ENCODE measurements around the gene LTO1.
"Not testable (repeated sequence)": the region's sequence is repeated elsewhere in the genome, so short reads cannot be mapped to it uniquely, and the experiment has no call there.

Gene LTO1

DNA sequence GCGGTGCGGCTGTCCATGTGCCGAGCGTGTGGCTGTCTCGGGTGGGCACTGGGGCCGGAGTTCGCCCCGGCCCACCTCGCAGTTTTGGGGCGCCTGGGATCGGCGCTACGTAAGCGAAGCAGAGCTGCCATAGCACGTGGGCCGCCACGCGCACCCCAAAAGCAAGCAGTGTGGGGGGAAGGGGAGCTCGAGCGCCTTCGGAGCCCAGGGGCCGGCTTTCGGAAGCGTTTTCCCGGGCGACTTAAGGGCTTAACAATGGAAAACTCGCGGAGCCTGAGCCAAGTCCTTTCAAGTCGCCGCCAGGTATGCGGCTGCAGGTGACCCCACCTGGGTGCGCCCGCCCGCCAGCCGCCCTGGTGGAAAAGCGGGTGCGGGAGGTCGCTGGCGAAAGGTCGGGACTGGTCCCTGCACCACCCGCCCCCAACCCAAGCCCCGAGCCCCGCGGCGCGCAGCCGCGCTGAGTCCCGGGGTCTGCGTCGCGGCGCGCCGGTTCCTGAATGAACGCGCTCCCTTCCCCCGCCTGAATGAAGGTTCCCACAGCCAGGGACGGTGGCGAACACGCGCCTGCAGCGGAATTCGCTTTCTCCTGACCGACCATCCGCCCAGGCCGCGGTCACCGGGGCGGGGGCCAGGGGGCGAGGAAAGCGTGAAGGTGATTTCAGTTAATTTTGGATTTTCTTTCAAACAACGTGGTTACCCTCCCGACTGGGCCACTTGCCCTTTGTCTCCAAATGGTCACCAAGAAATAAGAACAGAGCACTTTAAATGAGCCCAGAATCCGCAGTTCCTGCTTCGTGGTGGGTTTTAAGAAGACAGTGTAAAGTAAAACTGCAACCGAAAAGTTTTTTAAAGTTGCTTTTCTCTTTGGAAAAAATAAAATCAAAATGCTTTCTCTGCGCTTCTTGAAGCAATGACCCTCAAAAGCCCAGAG, 36.9 kb downstream of the LTO1 start:
- in situ Hi-C loops (cut with MboI; ENCODE audit: low sequenced_read_pairs) = no loop called here

DNA sequence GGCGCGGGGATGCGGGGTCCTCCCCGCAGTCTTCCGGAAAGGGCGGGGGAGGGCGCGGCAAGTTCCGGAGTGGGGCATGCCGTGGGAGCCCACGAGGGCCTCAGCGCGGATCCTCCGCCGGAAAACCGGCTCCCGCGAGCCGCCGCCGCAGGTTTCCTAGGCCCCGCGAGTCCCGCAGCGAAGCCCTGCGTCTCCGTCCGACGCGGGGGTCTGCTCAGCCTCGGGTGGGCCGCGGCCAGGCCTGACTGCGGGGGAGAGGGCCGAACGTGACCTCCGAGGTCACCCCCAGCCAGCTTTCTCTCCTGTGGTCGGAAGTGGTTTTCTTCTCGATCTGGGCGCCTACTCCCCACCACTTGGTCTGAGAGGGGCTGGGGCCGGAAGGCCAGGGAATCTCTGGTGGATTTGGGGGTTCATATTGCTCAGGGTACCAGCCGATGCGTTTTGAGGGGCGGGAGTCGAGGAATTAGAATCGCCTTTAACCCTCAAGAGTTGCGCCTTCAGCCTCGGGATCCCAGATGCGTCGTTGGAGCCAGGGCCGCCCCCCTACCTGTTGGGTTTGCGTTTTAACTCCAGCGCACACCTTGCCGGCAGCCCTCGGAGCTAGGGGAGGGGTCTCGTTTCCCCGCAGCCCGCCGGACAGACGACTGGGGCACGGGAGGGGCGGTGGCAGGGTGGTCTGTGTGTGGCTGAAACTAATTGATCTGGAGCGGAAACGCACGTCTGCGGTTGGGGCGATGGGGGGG, 37.8 kb downstream of the LTO1 start:
- in situ Hi-C loops (cut with MboI; ENCODE audit: low sequenced_read_pairs) = no loop called here

- in situ Hi-C loops (cut with MboI; ENCODE audit: low sequenced_read_pairs) = no loop called here
Observed at GRCh38 chr11:69636512-69637197, 38.5 kb downstream of the LTO1 start.

DNA sequence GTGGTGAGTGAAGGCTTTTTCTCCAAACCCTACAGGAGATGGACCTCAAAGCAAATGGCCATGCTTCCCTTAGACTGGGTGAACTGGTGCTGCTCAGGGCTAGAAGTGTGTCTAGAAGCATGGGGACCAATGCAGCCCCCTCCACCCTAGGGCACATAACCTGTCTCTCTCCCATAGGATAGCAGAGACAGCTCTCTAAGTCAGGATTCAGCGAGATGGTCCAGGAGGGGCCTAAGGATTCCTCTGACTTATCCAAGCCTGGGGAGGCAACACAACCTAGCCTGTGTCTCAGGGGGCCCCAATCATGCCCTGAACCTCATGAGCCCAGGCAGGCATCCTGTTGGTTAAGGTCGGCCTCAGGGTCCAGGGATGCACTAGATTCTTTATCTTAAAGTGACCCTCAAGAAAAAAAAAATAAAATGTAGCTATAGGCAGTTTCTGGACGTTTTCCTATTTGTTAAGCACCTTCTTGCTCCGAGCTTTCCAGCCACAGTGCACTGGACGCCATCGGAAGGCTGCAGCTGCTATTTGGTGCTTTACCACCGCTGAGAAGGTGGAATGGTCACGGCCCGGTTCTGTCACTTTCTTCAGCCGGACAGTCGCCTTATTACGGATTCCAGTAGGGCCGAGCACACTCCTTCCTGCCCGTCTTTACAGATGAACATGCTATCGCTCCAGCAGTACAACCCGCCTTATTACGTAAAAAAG, 39.2 kb downstream of the LTO1 start:
- in situ Hi-C loops (cut with MboI; ENCODE audit: low sequenced_read_pairs) = no loop called here

DNA sequence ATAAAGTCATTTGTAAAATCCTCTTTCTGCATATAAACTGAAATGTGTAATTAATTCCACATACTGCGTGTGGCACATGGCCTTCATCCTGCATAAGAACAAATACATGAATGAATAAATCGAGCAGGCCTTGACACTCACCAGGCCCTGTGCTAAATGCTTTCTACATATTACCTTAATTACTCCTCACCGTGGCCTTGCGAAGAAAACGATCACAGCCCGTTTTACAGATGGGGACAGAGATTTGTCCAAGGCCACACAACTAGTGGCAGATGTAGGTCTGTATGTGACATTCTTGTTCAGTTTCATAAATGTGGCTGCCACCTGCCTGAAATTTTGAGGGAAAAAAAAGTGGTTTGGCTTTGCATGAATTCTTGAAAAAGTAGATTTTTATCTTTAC, 40.0 kb downstream of the LTO1 start:
- in situ Hi-C loops (cut with MboI; ENCODE audit: low sequenced_read_pairs) = no loop called here

GRCh38 chr11:69634590-69634989, 40.6 kb downstream of the LTO1 start:
- in situ Hi-C loops (cut with MboI; ENCODE audit: low sequenced_read_pairs) = no loop called here

- in situ Hi-C loops (cut with MboI; ENCODE audit: low sequenced_read_pairs) = no loop called here
Observed at GRCh38 chr11:69634069-69634468, 41.1 kb downstream of the LTO1 start.

DNA sequence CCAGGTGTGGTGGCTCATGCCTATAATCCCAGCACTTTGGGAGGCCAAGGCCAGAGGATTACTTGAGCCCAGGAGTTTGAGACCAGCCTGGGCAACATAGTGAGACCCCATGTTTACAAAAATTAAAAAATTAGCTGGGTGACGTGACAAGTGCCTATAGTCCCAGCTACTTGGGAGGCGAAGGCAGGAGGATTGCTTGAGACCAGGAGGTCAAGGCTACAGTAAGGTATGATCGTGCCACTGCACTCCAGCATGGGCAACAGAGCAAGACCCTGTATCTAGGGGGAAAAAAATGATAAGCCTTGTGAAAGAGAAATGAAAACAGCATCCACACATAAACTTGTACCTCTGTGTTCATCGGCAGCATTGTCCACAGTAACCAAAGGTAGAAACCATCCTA, 42.3 kb downstream of the LTO1 start:
- in situ Hi-C loops (cut with MboI; ENCODE audit: low sequenced_read_pairs) = no loop called here

GRCh38 chr11:69630424-69630823, 44.7 kb downstream of the LTO1 start:
- in situ Hi-C loops (cut with MboI; ENCODE audit: low sequenced_read_pairs) = no loop called here

DNA sequence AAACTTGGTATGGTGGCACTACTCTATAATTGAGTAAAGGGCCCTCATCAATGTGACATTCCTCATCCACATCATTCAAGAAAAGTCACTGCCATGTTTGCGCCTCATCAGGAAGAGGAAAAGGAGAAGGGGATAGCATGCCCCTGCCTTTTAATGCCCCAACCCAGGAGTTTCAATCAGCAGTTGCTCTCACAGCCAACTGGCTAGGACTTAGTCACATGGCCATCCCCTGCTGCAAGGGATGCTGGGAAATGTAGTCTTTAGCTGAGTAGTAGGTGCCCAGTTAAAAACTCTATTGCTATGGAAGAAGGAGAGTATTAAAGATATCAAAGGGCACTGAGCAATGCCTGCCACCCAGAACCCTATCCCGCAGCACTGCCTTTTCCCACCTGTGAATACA, 45.1 kb downstream of the LTO1 start:
- in situ Hi-C loops (cut with MboI; ENCODE audit: low sequenced_read_pairs) = no loop called here

DNA sequence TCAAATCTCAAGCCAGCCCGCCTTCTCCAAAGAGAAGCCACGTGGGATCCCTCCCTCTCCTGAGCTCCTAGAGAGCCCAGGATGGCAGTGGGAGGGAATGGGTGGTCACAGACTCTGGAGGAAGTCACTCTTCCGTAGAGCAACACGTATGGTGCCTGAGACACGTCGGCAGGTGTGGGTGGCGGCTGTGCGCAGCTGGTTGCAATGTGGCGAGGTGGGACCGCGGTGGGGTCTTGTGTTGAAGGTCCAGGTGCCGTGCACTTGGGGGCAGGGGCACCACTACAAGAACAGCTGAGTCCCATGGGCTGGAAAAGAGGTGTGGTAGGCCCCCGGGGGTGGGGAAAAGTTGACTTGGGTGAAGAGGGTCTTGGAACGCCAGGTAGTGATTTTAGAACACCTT, 47.6 kb downstream of the LTO1 start:
- in situ Hi-C loops (cut with MboI; ENCODE audit: low sequenced_read_pairs) = no loop called here

GRCh38 chr11:69625476-69625875, 49.7 kb downstream of the LTO1 start:
- in situ Hi-C loops (cut with MboI; ENCODE audit: low sequenced_read_pairs) = no loop called here

- in situ Hi-C loops (cut with MboI; ENCODE audit: low sequenced_read_pairs) = no loop called here
Observed at GRCh38 chr11:69624293-69624692, 50.9 kb downstream of the LTO1 start.

DNA sequence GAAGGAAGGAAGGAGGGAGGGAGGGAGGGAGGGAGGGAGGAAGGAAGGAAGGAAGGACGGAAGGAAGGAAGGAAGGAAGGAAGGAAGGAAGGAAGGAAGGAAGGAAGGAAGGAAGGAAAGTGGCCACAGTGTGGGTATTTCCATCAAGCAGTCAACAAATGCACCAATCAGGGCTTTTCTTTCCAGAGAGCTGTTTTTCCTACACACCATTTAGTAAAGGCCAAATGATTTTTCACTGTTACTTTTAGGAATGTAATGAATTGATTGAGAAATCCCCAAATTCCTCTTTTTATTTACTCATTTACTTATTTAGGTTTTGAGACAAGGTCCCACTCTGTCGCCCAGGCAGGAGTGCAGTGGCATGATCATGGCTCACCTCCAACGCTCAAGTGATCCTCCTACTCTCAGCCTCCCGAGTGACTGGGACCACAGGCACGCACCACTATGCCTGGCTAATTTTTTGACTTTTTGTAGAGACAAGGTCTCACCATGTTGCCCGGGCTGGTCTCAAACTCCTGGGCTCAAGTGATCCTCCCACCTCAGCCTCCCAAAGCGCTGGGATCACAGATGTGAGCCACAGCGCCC, 53.0 kb downstream of the LTO1 start:
- in situ Hi-C loops (cut with MboI; ENCODE audit: low sequenced_read_pairs) = not testable (repeated sequence)

DNA sequence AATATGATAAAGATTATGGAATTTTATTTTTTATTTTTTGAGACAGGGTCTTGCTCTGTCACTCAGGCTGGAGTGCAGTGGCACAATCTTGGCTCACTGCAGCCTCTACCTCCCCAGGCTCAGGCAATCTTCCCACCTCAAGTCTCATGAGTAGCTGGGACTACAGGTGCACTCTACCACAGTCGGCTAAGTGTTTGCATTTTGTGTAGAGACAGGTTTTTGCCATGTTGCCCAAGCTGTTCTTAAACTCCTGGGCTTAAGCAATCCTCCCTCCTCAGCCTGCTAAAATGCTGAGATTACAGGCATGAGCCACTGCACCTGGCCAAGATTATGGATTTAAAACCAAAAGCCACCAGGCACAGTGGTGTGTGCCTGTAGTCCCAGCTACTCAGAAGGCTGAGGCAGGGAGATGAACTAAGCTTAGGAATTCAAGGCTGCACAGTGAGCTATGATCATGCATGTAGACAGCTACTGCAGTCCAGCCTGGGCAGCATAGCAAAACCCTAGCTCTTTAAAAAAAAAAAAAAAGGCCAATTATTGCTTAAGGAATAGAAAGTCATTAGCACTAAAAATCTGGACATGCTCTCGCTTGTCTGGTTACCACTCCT, 54.4 kb downstream of the LTO1 start:
- in situ Hi-C loops (cut with MboI; ENCODE audit: low sequenced_read_pairs) = no loop called here

DNA sequence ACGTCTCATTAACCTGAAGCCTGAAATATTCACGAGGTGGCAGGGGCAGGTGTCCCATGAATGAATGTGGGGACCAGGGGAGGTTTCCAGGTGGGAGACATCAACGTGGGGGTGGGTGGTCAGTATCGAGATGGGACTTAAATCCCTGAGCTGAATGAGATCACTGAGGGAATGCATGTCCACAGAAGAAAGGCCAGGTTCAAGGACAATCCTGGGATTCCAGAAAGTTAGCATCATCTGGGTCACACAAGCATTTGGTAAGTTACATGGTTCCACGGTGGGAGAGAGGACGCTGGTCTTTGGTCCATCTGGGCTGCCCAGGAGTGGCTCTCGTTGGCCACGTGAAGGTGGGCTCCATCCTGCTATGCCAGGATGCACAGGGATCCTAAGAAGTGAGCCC, 56.9 kb downstream of the LTO1 start:
- in situ Hi-C loops (cut with MboI; ENCODE audit: low sequenced_read_pairs) = no loop called here

- in situ Hi-C loops (cut with MboI; ENCODE audit: low sequenced_read_pairs) = no loop called here
Observed at GRCh38 chr11:69617682-69618081, 57.5 kb downstream of the LTO1 start.

DNA sequence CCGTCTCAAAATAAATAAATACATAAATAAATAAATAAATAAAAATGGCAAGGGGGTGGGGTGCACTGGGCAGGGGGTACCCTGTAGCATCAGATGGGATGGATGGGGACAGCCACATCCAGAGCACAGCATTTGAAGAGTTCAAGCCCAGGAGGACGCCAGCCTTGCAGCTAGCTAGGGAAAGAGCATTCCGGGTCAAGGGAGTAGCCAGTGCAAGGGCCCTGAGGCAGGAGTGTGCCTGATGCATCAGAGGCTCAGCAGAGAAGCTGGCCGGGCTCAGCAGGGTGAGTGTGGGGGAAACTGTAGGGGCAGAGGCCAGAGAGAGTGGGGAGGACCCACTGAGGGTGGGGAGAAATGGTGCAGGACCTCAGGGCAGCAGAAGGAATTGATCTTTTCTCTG, 57.9 kb downstream of the LTO1 start:
- in situ Hi-C loops (cut with MboI; ENCODE audit: low sequenced_read_pairs) = no loop called here
